ENCODE results near the gene GNAO1. TPM values are rescaled to one million over a fixed set of nuclear protein-coding genes. Genes with fewer than 3 reads are reported as not detected.

GNAO1 gene
- polyA plus RNA-seq, 1 donor (not counting 4 experiments of a cell fraction or from before 2014, with no cell fraction given) = 0.13 TPM

- no peak overlapping the region for H2AFZ ChIP-seq (ENCODE audit: control insufficient read depth, low read length)
- H3K27ac ChIP-seq (ENCODE audit: control insufficient read depth, insufficient read depth, low read length) = no peak overlapping the region
- DNase-seq (ENCODE audit: low read depth, low spot score) (no peak), FAIRE-seq (no peak)
- H3K4me2 ChIP-seq (ENCODE audit: control insufficient read depth, extremely low read depth, insufficient read depth, low read depth, low read length) = no peak overlapping the region
- no peak overlapping the region for H3K4me3 ChIP-seq (ENCODE audit: control insufficient read depth in 2 of 3, extremely low read depth in 1 of 3, insufficient read depth in 2 of 3, low read depth in 1 of 3, low read length in 3 of 3)
- no peaks in the 10 kb centered on the region for H3K9me1 ChIP-seq (ENCODE audit: control insufficient read depth, extremely low read depth, insufficient read depth, low read length)
- H3K9me3 ChIP-seq (ENCODE audit: control insufficient read depth, low read depth, low read length) = no peaks in the 10 kb centered on the region
- no peaks in the 10 kb centered on the region for H4K20me1 ChIP-seq (ENCODE audit: control insufficient read depth, extremely low read depth, insufficient read depth, low read length)
- H3K36me3 ChIP-seq (ENCODE audit: control insufficient read depth in 2 of 2, extremely low read depth in 1 of 2, insufficient read depth in 2 of 2, low read length in 2 of 2) = no peaks in the 10 kb centered on the region
- dilution Hi-C loops (cut with MboI; ENCODE audit: extremely low pct_ligation_motif_present, low sequenced_read_pairs) = no loop called here
- no peak for TF ChIP-seq EZH2 (IDR thresholded peaks at IDR 0.05; ENCODE audit: low read length)
- no peak for TF ChIP-seq CTCF (optimal IDR thresholded peaks at IDR 0.05 in 1 of 3, IDR thresholded peaks at IDR 0.05 in 1 of 3, conservative IDR thresholded peaks at IDR 0.05 in 1 of 3; ENCODE audit: extremely low read depth in 1 of 3, insufficient read depth in 2 of 3, low read length in 3 of 3)
- no peaks in the 10 kb centered on the region for H3K79me2 ChIP-seq (ENCODE audit: control insufficient read depth, insufficient read depth, low read length)
- H3K27me3 ChIP-seq (ENCODE audit: control insufficient read depth, extremely low read depth, insufficient read depth, low read length) = no peaks in the 10 kb centered on the region
- no peaks in the 10 kb centered on the region for H3K4me1 ChIP-seq (ENCODE audit: control insufficient read depth, extremely low read depth, insufficient read depth, low read length)
- H3K9ac ChIP-seq (ENCODE audit: control insufficient read depth, extremely low read depth, insufficient read depth, low read length) = no peak overlapping the region
Observed at GRCh38 chr16:56145369-56145768, 45.9 kb upstream of the GNAO1 start.

GRCh38 chr16:56151621-56152020, 39.7 kb upstream of the GNAO1 start:
- H3K9me3 ChIP-seq (ENCODE audit: control insufficient read depth, low read depth, low read length) = no peaks in the 10 kb centered on the region
- FAIRE-seq (no peak), DNase-seq (ENCODE audit: low read depth, low spot score) (no peak)
- H3K4me3 ChIP-seq (ENCODE audit: control insufficient read depth in 2 of 3, extremely low read depth in 1 of 3, insufficient read depth in 2 of 3, low read depth in 1 of 3, low read length in 3 of 3) = no peak overlapping the region
- H3K27me3 ChIP-seq (ENCODE audit: control insufficient read depth, extremely low read depth, insufficient read depth, low read length) = no peaks in the 10 kb centered on the region
- dilution Hi-C loops (cut with MboI; ENCODE audit: extremely low pct_ligation_motif_present, low sequenced_read_pairs) = no loop called here
- no peak overlapping the region for H3K27ac ChIP-seq (ENCODE audit: control insufficient read depth, insufficient read depth, low read length)
- H3K79me2 ChIP-seq (ENCODE audit: control insufficient read depth, insufficient read depth, low read length) = no peaks in the 10 kb centered on the region
- no peak overlapping the region for H3K9ac ChIP-seq (ENCODE audit: control insufficient read depth, extremely low read depth, insufficient read depth, low read length)
- H4K20me1 ChIP-seq (ENCODE audit: control insufficient read depth, extremely low read depth, insufficient read depth, low read length) = no peaks in the 10 kb centered on the region
- no peak overlapping the region for H2AFZ ChIP-seq (ENCODE audit: control insufficient read depth, low read length)
- H3K36me3 ChIP-seq (ENCODE audit: control insufficient read depth in 2 of 2, extremely low read depth in 1 of 2, insufficient read depth in 2 of 2, low read length in 2 of 2) = no peaks in the 10 kb centered on the region
- no peak overlapping the region for H3K4me2 ChIP-seq (ENCODE audit: control insufficient read depth, extremely low read depth, insufficient read depth, low read depth, low read length)
- no peaks in the 10 kb centered on the region for H3K9me1 ChIP-seq (ENCODE audit: control insufficient read depth, extremely low read depth, insufficient read depth, low read length)
- TF ChIP-seq EZH2 (IDR thresholded peaks at IDR 0.05; ENCODE audit: low read length) (no peak), CTCF (optimal IDR thresholded peaks at IDR 0.05 in 1 of 3, IDR thresholded peaks at IDR 0.05 in 1 of 3, conservative IDR thresholded peaks at IDR 0.05 in 1 of 3; ENCODE audit: extremely low read depth in 1 of 3, insufficient read depth in 2 of 3, low read length in 3 of 3) (no peak)
- no peaks in the 10 kb centered on the region for H3K4me1 ChIP-seq (ENCODE audit: control insufficient read depth, extremely low read depth, insufficient read depth, low read length)

Data from keratinocyte (primary cell).